OCI-LY3 (cell line): Measurements from ENCODE around the gene ELAPOR1.

Experiments
- EZH2phosphoT487 ChIP-seq: fragments of 200-600 bp; shearing (Covaris generic); IDR thresholded peaks from 2 replicates; pipeline ENCODE4 v1.6.1; 2018; ENCODE audit warnings: antibody characterized with exemption, mixed run types, low read depth
- TF ChIP-seq, protein P1 (sequence below): fragments of 200-600, 300-600 bp; sonication (generic); IDR thresholded peaks from 2 replicates; pipeline ENCODE4 v1.5.1; 2014; ENCODE audit warnings: antibody characterized with exemption, low read length, low read depth

DNA sequence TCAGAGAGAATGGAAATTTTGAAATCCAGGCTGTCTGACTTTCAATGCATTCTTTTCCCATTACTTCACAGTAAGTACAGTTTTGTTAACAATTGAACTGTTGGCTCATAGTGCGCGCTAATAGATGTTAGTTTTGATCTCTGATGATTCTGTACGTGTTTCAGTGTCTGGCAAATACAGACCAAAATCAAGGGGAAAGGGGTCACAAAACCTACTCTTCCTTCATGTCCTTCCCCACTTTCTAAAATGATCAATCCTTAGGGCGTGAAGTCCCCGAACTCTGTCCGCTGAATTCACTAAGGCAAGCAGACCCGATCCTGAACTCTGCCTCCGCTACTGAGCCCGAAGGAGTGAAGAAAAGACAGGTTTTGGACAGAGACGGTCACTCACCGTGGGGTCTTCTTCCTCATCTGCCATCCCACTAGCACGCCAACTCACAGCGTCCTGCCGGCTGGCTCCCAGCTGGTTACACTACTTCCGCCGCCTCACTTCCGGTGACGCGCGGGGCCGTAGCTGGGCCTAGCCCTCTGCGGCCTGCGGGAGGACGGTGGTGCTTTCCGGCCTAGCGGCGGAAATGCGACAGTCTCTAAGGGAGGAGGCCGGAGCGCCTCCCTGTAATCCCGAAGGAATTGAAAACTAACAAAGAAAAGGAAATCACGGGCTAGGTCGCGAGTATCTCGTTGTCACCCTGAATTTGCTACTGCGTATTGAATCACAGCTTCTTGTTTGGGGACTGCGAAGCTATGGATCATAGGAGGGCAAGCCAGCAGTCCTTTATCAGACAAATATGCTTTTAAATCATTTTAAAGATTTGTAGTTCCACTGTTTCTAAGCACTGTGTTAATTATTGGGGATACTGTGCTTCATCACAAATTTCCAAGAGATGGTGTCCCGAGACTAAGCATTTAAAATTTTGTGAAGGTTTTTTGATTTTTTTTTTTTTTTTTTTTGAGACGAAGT, 38.1 kb upstream of the ELAPOR1 start, which contains the start of gene TAF13:
- TF ChIP-seq, protein P1, sequence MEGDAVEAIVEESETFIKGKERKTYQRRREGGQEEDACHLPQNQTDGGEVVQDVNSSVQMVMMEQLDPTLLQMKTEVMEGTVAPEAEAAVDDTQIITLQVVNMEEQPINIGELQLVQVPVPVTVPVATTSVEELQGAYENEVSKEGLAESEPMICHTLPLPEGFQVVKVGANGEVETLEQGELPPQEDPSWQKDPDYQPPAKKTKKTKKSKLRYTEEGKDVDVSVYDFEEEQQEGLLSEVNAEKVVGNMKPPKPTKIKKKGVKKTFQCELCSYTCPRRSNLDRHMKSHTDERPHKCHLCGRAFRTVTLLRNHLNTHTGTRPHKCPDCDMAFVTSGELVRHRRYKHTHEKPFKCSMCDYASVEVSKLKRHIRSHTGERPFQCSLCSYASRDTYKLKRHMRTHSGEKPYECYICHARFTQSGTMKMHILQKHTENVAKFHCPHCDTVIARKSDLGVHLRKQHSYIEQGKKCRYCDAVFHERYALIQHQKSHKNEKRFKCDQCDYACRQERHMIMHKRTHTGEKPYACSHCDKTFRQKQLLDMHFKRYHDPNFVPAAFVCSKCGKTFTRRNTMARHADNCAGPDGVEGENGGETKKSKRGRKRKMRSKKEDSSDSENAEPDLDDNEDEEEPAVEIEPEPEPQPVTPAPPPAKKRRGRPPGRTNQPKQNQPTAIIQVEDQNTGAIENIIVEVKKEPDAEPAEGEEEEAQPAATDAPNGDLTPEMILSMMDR: no peak
- TF ChIP-seq EZH2phosphoT487: no peak
